Activated naive CD8-positive, alpha-beta T cell (primary cell): ENCODE data around the gene SGSM1.
A peak's percentile ranks its signal among the peaks of the same experiment; 100 is the strongest.

Experiments
- H3K27ac Mint-ChIP-seq: one replicate; pipeline ENCODE4 v1.8.0; 2021; ENCODE audit warnings: mixed read lengths
- H3K27me3 Mint-ChIP-seq: one replicate; pipeline ENCODE4 v1.8.0; 2021; ENCODE audit warnings: mixed read lengths
- H3K36me3 Mint-ChIP-seq: one replicate; pipeline ENCODE4 v1.8.0; 2021; ENCODE audit warnings: mixed read lengths
- H3K4me1 Mint-ChIP-seq: one replicate; pipeline ENCODE4 v1.8.0; 2021; ENCODE audit warnings: low read depth, mixed read lengths
- H3K4me3 Mint-ChIP-seq: one replicate; pipeline ENCODE4 v1.8.0; 2021; ENCODE audit warnings: mild to moderate bottlenecking, mixed read lengths
- H3K9me3 Mint-ChIP-seq: one replicate; pipeline ENCODE4 v1.8.0; 2021; ENCODE audit warnings: low read depth, mixed read lengths

SGSM1 gene

DNA sequence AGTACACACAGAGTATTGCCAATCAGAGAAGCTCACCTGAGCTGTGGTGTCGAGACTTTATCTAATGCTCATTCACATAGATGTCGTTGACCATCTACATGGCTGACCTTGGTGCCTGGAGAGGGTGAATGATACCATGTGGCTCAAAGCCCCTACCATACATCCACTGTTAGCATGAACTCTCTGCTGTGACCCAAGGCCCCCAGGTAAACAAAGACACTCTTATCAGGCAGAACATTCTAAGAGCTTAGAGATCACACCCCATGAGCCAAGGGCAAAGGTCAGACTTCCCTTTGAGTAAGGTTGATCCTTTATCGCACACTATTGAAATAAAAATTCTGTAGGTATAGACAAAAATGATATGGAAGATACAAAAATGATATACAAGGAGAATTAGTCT, 16.5 kb upstream of the SGSM1 start:
- Mint-ChIP-seq H3K27ac (no peak overlapping the region), H3K4me3 (no peak overlapping the region), H3K9me3 (no peaks in the 10 kb centered on the region), H3K36me3 (no peaks in the 10 kb centered on the region), H3K4me1 (no peaks in the 10 kb centered on the region), H3K27me3 (no peaks in the 10 kb centered on the region)

DNA sequence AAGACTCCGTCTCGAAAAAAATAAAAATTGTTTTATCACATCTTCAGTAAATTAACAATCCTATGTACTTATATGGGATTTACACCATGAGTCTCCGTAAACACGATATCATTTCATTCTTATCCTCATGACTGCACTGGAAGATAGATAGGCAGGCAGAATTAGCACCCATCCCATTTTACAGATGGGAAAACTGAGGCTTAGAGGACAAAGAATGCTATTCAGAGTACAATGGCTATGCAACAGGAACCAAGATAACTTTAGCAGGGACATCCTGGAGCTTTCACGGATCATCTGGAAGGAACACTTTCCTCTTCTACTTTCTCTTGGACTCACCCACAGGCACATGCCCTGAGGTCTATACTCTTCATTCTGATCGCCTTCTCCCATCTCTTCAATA, 14.6 kb upstream of the SGSM1 start:
- Mint-ChIP-seq H3K27ac (no peak overlapping the region), H3K4me1 (no peaks in the 10 kb centered on the region), H3K36me3 (no peaks in the 10 kb centered on the region), H3K27me3 (no peaks in the 10 kb centered on the region), H3K9me3 (no peaks in the 10 kb centered on the region), H3K4me3 (no peak overlapping the region)

DNA sequence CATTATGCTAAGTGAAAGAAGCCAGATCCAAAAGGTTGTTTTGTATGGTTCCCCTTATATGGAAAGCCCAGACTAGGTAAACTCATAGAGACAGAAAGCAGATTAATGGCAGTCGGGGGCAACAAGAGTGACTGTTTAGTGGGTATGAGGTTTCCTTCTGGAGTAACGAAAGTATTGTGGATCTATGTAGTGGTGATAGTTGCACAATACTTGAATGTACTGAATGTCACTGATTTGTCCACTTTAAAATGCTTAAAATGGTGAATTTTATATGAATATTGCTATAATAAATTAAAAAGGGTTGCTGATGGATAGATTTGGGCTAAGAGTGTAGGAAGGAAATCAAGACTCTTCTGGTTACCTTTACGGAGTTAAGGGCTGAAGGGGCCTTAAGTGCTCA, 10.0 kb upstream of the SGSM1 start:
- Mint-ChIP-seq H3K4me1 (no peaks in the 10 kb centered on the region), H3K27me3 (no peaks in the 10 kb centered on the region), H3K4me3 (no peak overlapping the region), H3K9me3 (no peaks in the 10 kb centered on the region), H3K27ac (no peak overlapping the region), H3K36me3 (no peaks in the 10 kb centered on the region)

DNA sequence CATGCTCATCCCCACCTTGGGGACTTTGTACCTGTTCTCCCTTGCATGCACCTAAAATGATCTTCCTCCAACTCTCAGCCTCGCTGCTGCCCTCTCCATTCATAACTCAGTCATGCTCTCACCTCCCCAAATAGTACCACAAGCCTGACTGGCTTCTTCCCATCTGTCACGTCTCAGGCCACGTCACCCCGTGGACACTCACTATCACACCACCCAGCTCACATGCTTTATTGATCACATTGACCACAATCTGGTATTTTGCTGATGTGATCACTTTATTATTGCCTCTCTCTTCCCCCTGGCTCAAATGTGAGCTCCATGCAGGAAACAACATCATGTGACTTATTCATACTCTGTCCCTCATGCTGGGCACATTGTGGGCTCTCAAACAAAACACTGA, 9.2 kb upstream of the SGSM1 start:
- H3K27me3 Mint-ChIP-seq, result no peaks in the 10 kb centered on the region
- H3K27ac Mint-ChIP-seq, result no peak overlapping the region
- H3K4me3 Mint-ChIP-seq, result no peak overlapping the region
- H3K36me3 Mint-ChIP-seq, result no peaks in the 10 kb centered on the region
- H3K9me3 Mint-ChIP-seq, result no peaks in the 10 kb centered on the region
- H3K4me1 Mint-ChIP-seq, result peaks cover under 1% of the 10 kb centered on the region

DNA sequence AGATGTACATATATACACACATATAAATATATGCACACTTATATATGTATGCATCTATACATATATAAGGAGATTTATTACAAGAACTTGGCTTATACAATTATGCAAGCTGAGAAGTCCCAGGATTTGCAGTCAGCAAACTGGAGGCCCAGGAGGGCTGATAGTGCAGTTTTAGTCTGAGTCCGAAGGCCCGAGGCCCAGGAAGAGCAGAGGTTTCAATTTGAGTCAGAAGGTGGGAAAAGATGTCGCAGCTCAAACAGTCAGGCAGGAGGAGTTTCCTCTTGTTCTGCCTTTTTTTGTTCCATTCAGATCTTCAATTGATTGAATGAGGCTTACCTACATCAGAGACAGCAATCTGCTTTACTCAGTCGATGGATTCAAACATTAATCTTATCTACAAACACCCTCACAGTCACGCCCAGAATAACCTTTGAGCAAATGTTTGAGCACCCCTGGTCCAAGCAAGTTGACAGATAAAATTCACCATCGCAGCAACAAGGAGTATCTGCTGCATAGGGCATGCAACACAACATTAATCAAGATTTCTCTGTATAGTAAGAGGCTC, 4.0 kb upstream of the SGSM1 start:
- no peaks in the 10 kb centered on the region for H3K9me3 Mint-ChIP-seq

DNA sequence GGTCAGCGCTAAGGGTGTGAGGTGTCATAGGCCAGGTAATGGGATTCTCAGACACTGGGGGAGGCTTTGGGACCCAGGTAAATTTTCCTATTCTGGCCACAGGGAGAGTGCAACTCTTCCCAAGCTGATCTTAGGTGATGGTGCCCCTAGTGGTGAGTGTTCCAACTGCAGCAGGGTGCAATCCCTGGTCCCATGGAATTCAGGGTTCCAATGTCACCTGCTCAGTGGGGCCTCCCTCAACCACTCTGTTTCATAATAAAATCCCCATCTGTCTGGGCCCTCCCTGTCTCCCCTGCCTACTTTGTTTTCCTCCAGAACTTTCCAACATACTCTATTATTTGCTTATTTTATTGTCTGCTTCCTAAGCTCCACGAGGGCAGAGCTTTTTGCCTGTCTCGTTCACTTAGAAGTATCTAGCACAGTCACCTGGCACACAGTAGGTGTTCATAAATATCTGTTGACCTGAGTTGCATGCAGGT, 2.9 kb upstream of the SGSM1 start:
- Mint-ChIP-seq H3K27ac (no peak overlapping the region), H3K4me1 (peaks cover 5% of the 10 kb centered on the region), H3K27me3 (no peaks in the 10 kb centered on the region), H3K4me3 (no peak overlapping the region), H3K9me3 (no peaks in the 10 kb centered on the region), H3K36me3 (no peaks in the 10 kb centered on the region)

More for the DNA sequence above, 4.0 kb upstream of the SGSM1 start:
- Mint-ChIP-seq H3K27ac (no peak overlapping the region), H3K36me3 (no peaks in the 10 kb centered on the region), H3K27me3 (no peaks in the 10 kb centered on the region), H3K4me1 (peaks cover 2% of the 10 kb centered on the region), H3K4me3 (no peak overlapping the region)

DNA sequence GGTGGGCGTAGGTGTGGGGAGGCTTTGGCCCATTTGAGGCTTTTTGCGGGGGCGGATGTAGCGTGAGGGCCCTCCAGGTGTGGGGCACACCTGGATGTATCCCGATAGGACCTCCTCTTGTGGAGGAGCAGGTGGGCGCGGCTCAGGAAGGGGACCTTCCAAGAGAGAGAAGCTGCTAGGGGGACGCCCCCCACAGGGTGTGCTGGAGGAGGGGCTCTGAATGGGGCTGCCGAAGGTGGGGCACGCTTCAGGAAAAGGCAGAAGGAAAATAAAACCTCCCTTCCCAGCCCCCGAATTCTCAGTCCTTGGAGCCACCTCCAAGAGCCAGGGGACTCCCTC, 621 bp downstream of the SGSM1 start:
- Mint-ChIP-seq H3K4me3 (peak overlapping the region; percentile 64), H3K9me3 (no peaks in the 10 kb centered on the region), H3K4me1 (peaks cover 8% of the 10 kb centered on the region), H3K27ac (no peak overlapping the region), H3K36me3 (no peaks in the 10 kb centered on the region), H3K27me3 (no peaks in the 10 kb centered on the region)

DNA sequence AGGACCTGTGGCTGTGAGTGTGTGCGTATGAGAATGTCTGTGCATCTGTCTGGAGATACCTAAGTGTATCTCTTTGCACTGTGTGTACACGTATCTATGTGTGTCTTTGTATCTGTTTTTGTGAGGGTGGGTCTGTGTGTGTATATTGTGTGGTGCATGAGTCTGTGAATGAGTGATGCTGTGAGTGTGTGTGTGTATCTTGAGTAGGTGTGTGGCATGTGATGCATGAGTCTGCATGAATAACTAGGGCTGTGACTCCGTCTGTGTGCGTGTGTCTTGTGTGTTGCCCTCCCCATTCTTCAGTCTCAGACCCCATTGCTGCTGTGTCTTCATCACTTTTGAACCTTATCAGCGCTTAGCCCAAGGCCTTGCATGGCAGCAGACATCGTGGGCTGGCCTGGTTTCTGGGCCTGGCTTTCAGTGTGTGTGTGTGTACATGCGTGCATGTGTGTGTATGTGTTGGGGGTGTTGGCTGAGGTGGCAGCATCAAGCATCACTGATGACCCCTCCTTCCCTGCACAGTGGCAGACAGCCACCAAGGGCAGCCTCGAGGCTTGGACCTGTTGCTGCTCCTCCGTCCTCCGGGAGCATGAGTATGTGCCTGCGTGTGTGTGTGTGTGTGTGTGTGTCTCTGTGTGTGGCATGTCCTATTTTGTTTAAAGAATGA, 1.4 kb downstream of the SGSM1 start:
- Mint-ChIP-seq H3K36me3 (no peaks in the 10 kb centered on the region), H3K27ac (no peak overlapping the region), H3K4me1 (peaks cover 6% of the 10 kb centered on the region), H3K4me3 (peak overlapping the region; percentile 43), H3K9me3 (no peaks in the 10 kb centered on the region), H3K27me3 (no peaks in the 10 kb centered on the region)

DNA sequence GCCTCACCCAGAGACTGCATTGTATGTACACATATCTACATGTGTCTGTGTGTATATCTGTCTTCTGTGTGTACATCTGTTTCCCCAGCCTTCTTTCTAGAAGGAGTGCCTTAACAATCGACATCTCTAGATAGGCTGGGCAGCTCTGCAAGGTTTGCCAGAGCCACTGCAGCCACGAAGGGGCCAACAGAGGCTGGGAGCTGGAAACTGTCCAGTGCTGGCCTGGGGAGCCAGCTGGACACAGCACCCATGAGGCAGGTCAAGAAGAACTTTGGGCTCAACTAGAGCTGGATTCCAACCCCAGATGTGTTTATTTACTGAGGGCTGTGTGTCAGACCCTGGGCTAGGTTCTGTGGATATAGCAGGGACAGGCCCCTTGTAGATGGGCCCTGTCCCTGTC, 3.3 kb downstream of the SGSM1 start:
- Mint-ChIP-seq H3K4me3 (no peak overlapping the region), H3K4me1 (peaks cover 6% of the 10 kb centered on the region), H3K36me3 (no peaks in the 10 kb centered on the region), H3K27ac (no peak overlapping the region), H3K9me3 (no peaks in the 10 kb centered on the region), H3K27me3 (no peaks in the 10 kb centered on the region)

DNA sequence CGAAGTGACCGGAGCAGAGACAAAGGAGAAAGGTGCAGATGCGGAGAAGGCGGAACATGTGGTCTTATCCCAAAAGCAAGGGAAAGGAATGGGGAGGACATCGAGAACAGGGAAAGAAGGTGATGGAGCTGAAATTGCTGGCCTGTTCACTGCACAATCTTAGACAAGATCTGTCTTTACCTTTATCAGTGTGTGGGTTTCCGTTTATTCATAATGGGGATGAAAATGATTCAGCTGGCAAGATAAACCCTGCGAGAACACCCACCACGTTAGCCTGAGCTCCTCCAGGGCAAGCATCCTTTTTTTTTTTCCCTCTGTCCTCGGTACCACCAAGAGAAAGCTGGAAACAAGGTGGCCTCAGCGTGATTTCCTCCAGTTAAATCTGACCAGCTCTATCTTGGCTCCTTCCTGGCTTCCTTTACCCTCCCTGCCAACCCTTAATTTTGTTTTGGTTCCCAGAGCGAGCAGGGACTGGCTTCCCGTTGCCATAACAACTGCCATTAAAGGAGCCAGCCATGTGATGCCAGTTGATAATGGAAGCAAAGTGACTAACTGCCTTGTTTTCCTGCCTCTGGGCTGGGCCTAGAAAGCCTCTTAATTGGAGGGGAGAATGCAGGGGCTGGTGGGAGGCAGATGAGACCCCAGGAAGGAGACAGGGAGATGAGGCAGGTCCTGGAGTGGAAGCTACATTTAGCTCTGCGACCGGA, 4.2 kb downstream of the SGSM1 start:
- H3K27me3 Mint-ChIP-seq, result no peaks in the 10 kb centered on the region
- H3K4me3 Mint-ChIP-seq, result no peak overlapping the region
- no peak overlapping the region for H3K27ac Mint-ChIP-seq
- H3K36me3 Mint-ChIP-seq, result peaks cover 2% of the 10 kb centered on the region
- H3K9me3 Mint-ChIP-seq, result peaks cover 5% of the 10 kb centered on the region
- H3K4me1 Mint-ChIP-seq, result peaks cover 6% of the 10 kb centered on the region

DNA sequence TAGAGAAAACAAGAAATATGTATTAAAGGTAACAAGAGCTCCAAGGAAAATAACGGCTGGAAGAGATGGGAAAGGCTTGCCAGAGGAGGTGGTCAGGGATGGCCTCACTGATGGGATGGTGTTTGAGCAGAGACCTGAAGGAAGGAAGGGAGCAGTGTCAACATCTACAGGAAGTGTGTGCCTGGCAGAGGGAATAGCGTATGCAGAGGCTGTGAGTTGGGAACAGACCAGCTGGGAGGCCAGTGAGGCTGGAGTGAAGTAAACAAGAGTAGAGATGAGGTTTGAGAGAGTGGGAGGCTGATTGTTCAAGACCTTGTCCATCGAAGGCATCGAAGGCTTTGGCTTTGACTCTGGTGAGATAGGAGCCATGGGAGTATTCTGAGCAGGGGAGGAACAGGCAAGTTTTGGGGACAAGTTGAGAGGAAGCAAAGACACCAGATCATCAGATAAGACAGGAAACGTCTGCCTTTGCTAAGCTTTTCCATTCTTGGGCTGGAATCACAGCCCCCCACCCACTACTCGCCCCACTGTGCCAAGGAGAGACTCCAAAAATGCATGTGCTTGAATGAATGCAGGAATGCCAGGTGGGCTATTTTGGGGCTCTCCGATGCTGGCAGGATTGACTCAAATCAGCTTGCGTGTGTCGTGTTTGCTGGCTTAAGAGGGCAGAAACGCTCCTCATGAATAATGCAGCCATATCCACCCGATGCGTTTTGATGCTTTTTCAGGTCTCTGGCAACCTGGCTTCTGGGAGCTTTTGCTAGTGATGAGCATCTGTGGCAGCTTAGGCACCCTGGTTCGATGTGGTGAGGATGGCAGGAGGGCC, 7.2 kb downstream of the SGSM1 start:
- Mint-ChIP-seq H3K27ac (no peak overlapping the region), H3K4me1 (peaks cover 2% of the 10 kb centered on the region), H3K27me3 (no peaks in the 10 kb centered on the region), H3K36me3 (peaks cover 9% of the 10 kb centered on the region), H3K9me3 (peaks cover 5% of the 10 kb centered on the region), H3K4me3 (no peak overlapping the region)

DNA sequence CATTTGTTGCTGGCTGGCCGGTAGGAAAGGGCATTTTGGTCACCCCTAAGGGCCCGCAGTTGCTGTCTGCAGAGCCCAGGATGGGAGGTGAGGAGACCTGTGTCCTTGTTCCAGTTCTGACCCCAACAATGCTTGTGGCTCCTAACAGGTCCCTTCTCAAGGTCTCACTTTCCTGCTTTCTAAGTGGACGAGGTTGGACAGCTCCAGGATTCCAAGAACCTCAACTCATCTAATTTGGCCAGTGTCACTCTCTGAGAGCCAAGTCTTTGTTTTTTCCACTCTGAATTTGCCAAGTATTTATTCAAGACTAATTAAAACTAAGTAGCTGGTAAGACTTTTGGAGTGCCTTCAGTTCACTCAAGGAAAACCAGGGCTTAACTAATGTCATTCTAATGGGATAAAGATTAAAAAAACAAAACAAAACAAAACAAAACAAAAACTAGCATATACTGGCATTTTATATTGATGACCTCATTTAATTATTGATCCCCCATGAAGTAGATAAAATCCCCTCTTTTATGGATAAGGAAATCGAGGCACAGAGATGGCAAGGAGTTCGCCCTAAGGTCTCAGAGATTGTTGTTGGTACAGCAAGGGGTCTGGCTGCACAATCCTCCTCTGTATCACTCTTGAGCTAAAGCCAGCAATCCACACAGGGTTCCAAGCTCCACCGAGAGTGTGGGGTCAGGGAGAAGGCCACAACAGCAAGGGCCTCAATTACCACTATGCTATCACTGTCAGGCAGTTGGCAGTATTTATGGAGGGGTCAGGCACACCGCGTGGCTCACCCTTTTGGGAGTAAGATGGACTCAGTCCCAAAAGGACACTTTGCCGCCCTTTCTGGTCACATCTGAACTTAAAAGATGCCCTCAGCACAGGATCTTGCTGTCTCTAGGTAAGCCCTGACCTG, 8.1 kb downstream of the SGSM1 start:
- Mint-ChIP-seq H3K4me3 (no peak overlapping the region), H3K27ac (no peak overlapping the region), H3K4me1 (peaks cover 2% of the 10 kb centered on the region), H3K36me3 (peaks cover 9% of the 10 kb centered on the region), H3K9me3 (peaks cover 5% of the 10 kb centered on the region), H3K27me3 (no peaks in the 10 kb centered on the region)

DNA sequence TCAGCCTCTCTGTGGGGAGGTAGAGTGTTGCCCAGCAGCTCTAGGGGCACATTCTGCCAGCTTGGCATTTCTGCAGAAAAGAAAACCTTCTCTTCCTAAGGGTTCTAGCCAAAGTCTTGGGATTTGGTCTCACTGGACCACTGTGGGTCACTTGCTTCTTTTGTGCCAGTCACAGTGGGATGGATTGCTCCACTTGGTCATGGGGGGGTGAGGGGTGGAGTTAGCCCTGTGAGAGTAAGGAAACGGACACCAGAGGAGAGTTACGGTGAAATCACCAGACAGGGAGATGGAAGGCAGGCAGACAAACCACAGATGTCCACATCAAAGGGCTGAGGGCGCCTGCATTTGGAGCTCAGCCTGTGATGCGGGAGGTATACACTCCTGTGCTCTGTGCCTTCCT, 10.8 kb downstream of the SGSM1 start:
- Mint-ChIP-seq H3K27me3 (no peaks in the 10 kb centered on the region), H3K36me3 (peaks cover 9% of the 10 kb centered on the region), H3K4me1 (no peaks in the 10 kb centered on the region), H3K4me3 (no peak overlapping the region), H3K27ac (no peak overlapping the region), H3K9me3 (peaks cover 5% of the 10 kb centered on the region)

DNA sequence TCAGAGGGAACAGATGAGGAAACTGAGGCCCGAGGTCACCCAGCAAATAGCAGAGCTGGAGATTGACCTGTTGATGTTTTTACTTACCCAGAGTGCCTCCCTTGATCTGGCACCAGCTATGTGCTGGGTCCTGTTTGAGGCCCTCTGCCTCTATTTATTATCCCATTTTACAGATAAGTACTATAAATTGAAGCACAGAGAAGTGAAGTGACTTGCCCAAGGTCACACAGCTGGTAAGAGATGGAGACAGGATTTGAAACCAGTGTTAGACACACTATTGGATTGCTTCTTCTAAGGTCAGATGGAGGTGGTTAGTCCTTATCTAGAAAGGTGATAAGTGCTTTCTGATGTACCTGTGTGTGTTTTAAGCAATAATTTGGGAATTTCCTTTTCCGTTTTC, 13.5 kb downstream of the SGSM1 start:
- Mint-ChIP-seq H3K27ac (no peak overlapping the region), H3K36me3 (peaks cover 9% of the 10 kb centered on the region), H3K9me3 (peaks cover 5% of the 10 kb centered on the region), H3K4me3 (no peak overlapping the region), H3K4me1 (no peaks in the 10 kb centered on the region), H3K27me3 (no peaks in the 10 kb centered on the region)
